HEK293T (cell line): Measurements from ENCODE around the gene CRYBG1.

ENCODE experiments used
- ARNT ChIP-seq: fragments of 450-650 bp; IDR thresholded peaks from 2 replicates; pipeline ENCODE4 v1.6.1; 2017; ENCODE audit warnings: mild to moderate bottlenecking
- BHLHE40 ChIP-seq: fragments of 450-650 bp; IDR thresholded peaks from 2 replicates; pipeline ENCODE4 v1.6.1; 2016; ENCODE audit warnings: mild to moderate bottlenecking, moderate library complexity, borderline replicate concordance
- ELF4 ChIP-seq: fragments of 450-650 bp; IDR thresholded peaks from 2 replicates; pipeline ENCODE4 v1.6.1; 2017; ENCODE audit warnings: antibody characterized with exemption
- FOXA1 ChIP-seq: fragments of 450-650 bp; IDR thresholded peaks from 2 replicates; pipeline ENCODE4 v1.6.1; 2016; ENCODE audit warnings: mild to moderate bottlenecking
- FOXK2 ChIP-seq: fragments of 450-650 bp; IDR thresholded peaks from 2 replicates; pipeline ENCODE4 v1.6.1; 2016; ENCODE audit warnings: mild to moderate bottlenecking
- FOXM1 ChIP-seq: fragments of 450-650 bp; IDR thresholded peaks from 2 replicates; pipeline ENCODE4 v1.6.1; 2017; ENCODE audit warnings: mild to moderate bottlenecking, borderline replicate concordance
- HDGF ChIP-seq: fragments of 450-650 bp; IDR thresholded peaks from 2 replicates; pipeline ENCODE4 v1.6.1; 2017; ENCODE audit warnings: antibody characterized with exemption, borderline replicate concordance
- L3MBTL2 ChIP-seq: fragments of 450-650 bp; conservative IDR thresholded peaks from 2 replicates; pipeline ENCODE4 v1.6.1; 2016; ENCODE audit warnings: mild to moderate bottlenecking
- LEF1 ChIP-seq: fragments of 450-650 bp; IDR thresholded peaks from 2 replicates; pipeline ENCODE4 v1.6.1; 2017; ENCODE audit warnings: mild to moderate bottlenecking, borderline replicate concordance
- NFRKB ChIP-seq: fragments of 450-650 bp; IDR thresholded peaks from 2 replicates; pipeline ENCODE4 v1.6.1; 2016; ENCODE audit warnings: mild to moderate bottlenecking, moderate library complexity
- SP1 ChIP-seq: fragments of 450-650 bp; IDR thresholded peaks from 2 replicates; pipeline ENCODE4 v1.6.1; 2017
- TARDBP ChIP-seq: fragments of 450-650 bp; IDR thresholded peaks from 2 replicates; pipeline ENCODE4 v1.6.1; 2016
- ZNF384 ChIP-seq: fragments of 450-650 bp; IDR thresholded peaks from 2 replicates; pipeline ENCODE4 v1.6.1; 2016
- TF ChIP-seq, protein P1 (sequence below): fragments of 450-650 bp; IDR thresholded peaks from 2 replicates; pipeline ENCODE4 v1.6.1; 2016

DNA sequence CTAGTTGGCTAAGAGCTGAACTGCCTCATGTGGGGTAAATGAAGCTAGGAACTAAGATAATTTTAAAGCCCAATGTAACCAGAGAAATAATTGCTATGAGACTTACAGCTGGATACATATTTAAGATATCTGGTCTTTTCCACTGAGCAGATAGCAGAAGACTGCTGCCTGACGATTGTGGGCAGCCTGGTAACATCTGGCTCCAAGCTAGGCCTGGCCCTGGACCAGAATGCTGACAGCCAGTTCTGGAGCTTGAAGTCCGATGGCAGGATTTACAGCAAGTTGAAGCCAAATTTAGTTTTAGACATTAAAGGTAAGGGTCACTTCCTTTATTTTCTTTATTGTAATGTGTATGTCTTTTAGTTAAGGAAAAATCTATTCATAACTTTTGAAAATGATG lies 203.1 kb downstream of the CRYBG1 start:
- TF ChIP-seq ARNT (no peak), SP1 (no peak), TARDBP (no peak), FOXA1 (no peak), ZNF384 (no peak), L3MBTL2 (no peak), FOXK2 (no peak), NFRKB (no peak), FOXM1 (no peak), HDGF (no peak), BHLHE40 (no peak), LEF1 (no peak), ELF4 (no peak)
- TF ChIP-seq, protein P1, sequence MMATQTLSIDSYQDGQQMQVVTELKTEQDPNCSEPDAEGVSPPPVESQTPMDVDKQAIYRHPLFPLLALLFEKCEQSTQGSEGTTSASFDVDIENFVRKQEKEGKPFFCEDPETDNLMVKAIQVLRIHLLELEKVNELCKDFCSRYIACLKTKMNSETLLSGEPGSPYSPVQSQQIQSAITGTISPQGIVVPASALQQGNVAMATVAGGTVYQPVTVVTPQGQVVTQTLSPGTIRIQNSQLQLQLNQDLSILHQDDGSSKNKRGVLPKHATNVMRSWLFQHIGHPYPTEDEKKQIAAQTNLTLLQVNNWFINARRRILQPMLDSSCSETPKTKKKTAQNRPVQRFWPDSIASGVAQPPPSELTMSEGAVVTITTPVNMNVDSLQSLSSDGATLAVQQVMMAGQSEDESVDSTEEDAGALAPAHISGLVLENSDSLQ, result no peak
